C4-2B (cell line): ENCODE measurements around the gene NPS.

ENCODE experiments used
- ZFX ChIP-seq: fragments of 450-650 bp; IDR thresholded peaks from 2 replicates; pipeline ENCODE4 v1.6.1; 2017
- TF ChIP-seq, protein P1 (sequence below): fragments of 450-650 bp; conservative IDR thresholded peaks from 2 replicates; pipeline ENCODE4 v1.5.1; 2017; ENCODE audit warnings: mild to moderate bottlenecking

GRCh38 chr10:127537924-127538323 is 11.2 kb upstream of the NPS start:
- TF ChIP-seq, protein P1, sequence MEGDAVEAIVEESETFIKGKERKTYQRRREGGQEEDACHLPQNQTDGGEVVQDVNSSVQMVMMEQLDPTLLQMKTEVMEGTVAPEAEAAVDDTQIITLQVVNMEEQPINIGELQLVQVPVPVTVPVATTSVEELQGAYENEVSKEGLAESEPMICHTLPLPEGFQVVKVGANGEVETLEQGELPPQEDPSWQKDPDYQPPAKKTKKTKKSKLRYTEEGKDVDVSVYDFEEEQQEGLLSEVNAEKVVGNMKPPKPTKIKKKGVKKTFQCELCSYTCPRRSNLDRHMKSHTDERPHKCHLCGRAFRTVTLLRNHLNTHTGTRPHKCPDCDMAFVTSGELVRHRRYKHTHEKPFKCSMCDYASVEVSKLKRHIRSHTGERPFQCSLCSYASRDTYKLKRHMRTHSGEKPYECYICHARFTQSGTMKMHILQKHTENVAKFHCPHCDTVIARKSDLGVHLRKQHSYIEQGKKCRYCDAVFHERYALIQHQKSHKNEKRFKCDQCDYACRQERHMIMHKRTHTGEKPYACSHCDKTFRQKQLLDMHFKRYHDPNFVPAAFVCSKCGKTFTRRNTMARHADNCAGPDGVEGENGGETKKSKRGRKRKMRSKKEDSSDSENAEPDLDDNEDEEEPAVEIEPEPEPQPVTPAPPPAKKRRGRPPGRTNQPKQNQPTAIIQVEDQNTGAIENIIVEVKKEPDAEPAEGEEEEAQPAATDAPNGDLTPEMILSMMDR = no peak
- TF ChIP-seq ZFX = no peak
